Posterior vena cava (tissue), 2 donors: ENCODE measurements around the gene TET1. TPM values are rescaled to one million over a fixed set of nuclear protein-coding genes. Genes with fewer than 3 reads are reported as not detected.
"Not testable (repeated sequence)": the region's sequence is repeated elsewhere in the genome, so short reads cannot be mapped to it uniquely, and the experiment has no call there.

Experiments
- DNase-seq: peaks from one replicate; pipeline ENCODE4 v3.0.0-alpha.2; 2020; ENCODE audit warnings: low spot score
- intact Hi-C, 2 donors: fragments of 100-400 bp; cut with DNase I; formaldehyde crosslinking; loops; one replicate each; pipeline versions ENCODE4 v1.14.1 to v1.14.2; 2022 to 2023
- long read RNA-seq, 2 donors: library from polyadenylated mRNA; unstranded; transcript quantifications; one replicate each; pipeline ENCODE4 v2.0.0, GENCODE V29; 2020 to 2021
- total RNA-seq, 2 donors: library from RNA; stranded (reverse); fragmentation: NEBNext Ultra II Directional; extraction: Animal tissue kit (Norgen Biotek cat#: 25700); gene quantifications; one replicate each; pipeline ENCODE4 v1.2.1, GENCODE V29; 2021
- donor health status: DM: yes; HTN: yes; CAD: no.
- donor health status: DM: yes; HTN: yes; CAD: no.

The TET1 gene
- total RNA-seq = 1 to 10 TPM; 3.2 to 4.3 TPM
- long read RNA-seq, donor 1, partial matches to known transcripts = 1 of 1 reads
- long read RNA-seq, donor 1, other reads (novel, unspliced or antisense) = 0 of 1 reads
- long read RNA-seq, donor 2 = 0 reads

GRCh38 chr10:68560186-68560942, at the start of gene TET1:
Gene TET1, plus strand, starts transcription at chr10:68560337. Its CDS starts 12,002 bp downstream, at chr10:68572339.
- intact Hi-C loops = loop anchor here in 1 of 2 donors (5.0 to 10.0 kb wide), 2 partner anchors 37 to 144 kb away; no protein-coding TSS in a partner anchor
- no peak for DNase-seq

GRCh38 chr10:68516216-68516615, 43.9 kb upstream of the TET1 start:
- DNase-seq, intact Hi-C loops: not testable (repeated sequence)

GRCh38 chr10:68516766-68517165, 43.4 kb upstream of the TET1 start:
- no peak for DNase-seq
- intact Hi-C loops = no loop called here

GRCh38 chr10:68517188-68517587, 42.9 kb upstream of the TET1 start:
- no peak for DNase-seq
- intact Hi-C loops = no loop called here

- DNase-seq = peak; percentile 22
- intact Hi-C loops = not testable (repeated sequence)
Observed at GRCh38 chr10:68518609-68519008, 41.5 kb upstream of the TET1 start.

GRCh38 chr10:68525490-68526038, 34.6 kb upstream of the TET1 start:
- DNase-seq, intact Hi-C loops: not testable (repeated sequence)

GRCh38 chr10:68526634-68527307, 33.4 kb upstream of the TET1 start:
- DNase-seq = no peak
- intact Hi-C loops = no loop called here

- intact Hi-C loops = no loop called here
Observed at GRCh38 chr10:68536973-68537372, 23.2 kb upstream of the TET1 start.

GRCh38 chr10:68537796-68538195, 22.3 kb upstream of the TET1 start:
- intact Hi-C loops = no loop called here
- DNase-seq = peak; percentile 32

More at GRCh38 chr10:68536973-68537372, 23.2 kb upstream of the TET1 start:
- no peak for DNase-seq

- intact Hi-C loops = no loop called here
- peak; percentile 34 for DNase-seq
Observed at GRCh38 chr10:68543004-68543918, 16.9 kb upstream of the TET1 start.

GRCh38 chr10:68550747-68551411, 9.3 kb upstream of the TET1 start:
- DNase-seq = no peak

GRCh38 chr10:68553138-68553537, 7.0 kb upstream of the TET1 start:
- intact Hi-C loops = no loop called here

More at GRCh38 chr10:68550747-68551411, 9.3 kb upstream of the TET1 start:
- intact Hi-C loops = no loop called here

GRCh38 chr10:68553599-68553998, 6.5 kb upstream of the TET1 start:
- intact Hi-C loops = no loop called here
- DNase-seq = no peak

More at GRCh38 chr10:68553138-68553537, 7.0 kb upstream of the TET1 start:
- DNase-seq = no peak

GRCh38 chr10:68558478-68558877, 1.7 kb upstream of the TET1 start:
- intact Hi-C loops = no loop called here
- no peak for DNase-seq

GRCh38 chr10:68559251-68559650, 886 bp upstream of the TET1 start:
- intact Hi-C loops = no loop called here

GRCh38 chr10:68559841-68560185, 324 bp upstream of the TET1 start:
- DNase-seq = no peak
- intact Hi-C loops = loop anchor here in 1 of 2 donors (5.0 to 10.0 kb wide), 2 partner anchors 37 to 145 kb away; no protein-coding TSS in a partner anchor

More at GRCh38 chr10:68559251-68559650, 886 bp upstream of the TET1 start:
- DNase-seq = no peak

GRCh38 chr10:68560943-68561864, 1.1 kb downstream of the TET1 start:
- intact Hi-C loops = loop anchor here in 1 of 2 donors (5.0 to 10.0 kb wide), 2 partner anchors 36 to 144 kb away; no protein-coding TSS in a partner anchor
- DNase-seq = peak; percentile 82
